Adrenal gland (tissue), 12 donors: Measurements from ENCODE around the gene AUTS2. TPM values are rescaled to one million over a fixed set of nuclear protein-coding genes. Genes with fewer than 3 reads are reported as not detected.

Experiments
- DNase-seq, 7 donors: peaks; one replicate each; pipeline ENCODE4 v3.0.0-alpha.2; 2019 to 2020
- H3K27ac ChIP-seq, 5 donors: fragments of 200-600 bp; sonication (generic) in 4 of 5; 1 replicate in 3 of 5; 2 replicates in 2 of 5; pipeline versions ENCODE4 v1.5.1 to v1.8.0; 2016 to 2020; ENCODE audit warnings: mild to moderate bottlenecking in 1 of 5
- H3K27me3 ChIP-seq: fragments of 200-600 bp; 2 replicates; pipeline ENCODE4 v1.8.0; 2021
- H3K36me3 ChIP-seq, 2 donors: fragments of 200-600 bp; replicated peaks in 1 of 2; 1 replicate in 1 of 2; 2 replicates in 1 of 2; pipeline versions ENCODE4 v1.5.1 to v1.8.0; 2018 to 2022
- H3K4me1 ChIP-seq, 2 donors: fragments of 200-600 bp; replicated peaks in 1 of 2; 1 replicate in 1 of 2; 2 replicates in 1 of 2; pipeline versions ENCODE4 v1.5.1 to v1.8.0; 2018 to 2021
- H3K4me3 ChIP-seq, 4 donors: fragments of 200-600 bp; sonication (generic) in 3 of 4; one replicate each; pipeline ENCODE4 v1.5.1; 2016 to 2018
- H3K9me3 ChIP-seq, 3 donors: fragments of 200-600 bp; sonication (generic) in 1 of 3; replicated peaks in 1 of 3; 1 replicate in 2 of 3; 2 replicates in 1 of 3; pipeline versions ENCODE4 v1.5.1 to v1.8.0; 2016 to 2021
- POLR2A ChIP-seq, 2 donors: fragments of 450-650 bp; IDR thresholded peaks; one replicate each; pipeline ENCODE4 v1.6.1; 2017; ENCODE audit warnings: antibody characterized with exemption in 2 of 2, mild to moderate bottlenecking in 2 of 2, moderate library complexity in 1 of 2
- WGBS, 4 donors: extraction: QIAGEN DNeasy Blood & Tissue Kit in 2 of 4; methylation state at CpG; one replicate each; pipeline versions ENCODE4 v1.1.5 to v1.1.7; 2013 to 2017; 5-methylcytosine and 5-hydroxymethylcytosine counted together
- intact Hi-C, 2 donors: fragments of 100-400 bp; cut with DNase I; formaldehyde crosslinking; loops; one replicate each; pipeline versions ENCODE4 v1.14.1 to v1.15.0; 2022 to 2023
- polyA plus RNA-seq, 3 donors: library from polyadenylated mRNA; stranded (reverse); fragments of 200-250 nt in 2 of 3; fragments of 350-450 nt in 1 of 3; fragmentation: Illumina TruSeq in 1 of 3; extraction: RNeasy Lipid Tissue Mini Kit (QIAGEN cat#74804) in 1 of 3; gene quantifications; one replicate each; pipeline ENCODE4 v1.2.3, GENCODE V29; 2013 to 2014
- total RNA-seq, 9 donors: library from RNA; depleted of rRNA in 4 of 9; stranded (reverse); fragments of >200 nt in 4 of 9; fragments of 120-200 nt in 1 of 9; fragmentation: NEBNext Ultra II Directional in 1 of 9; extraction: Animal tissue kit (Norgen Biotek cat#: 25700) in 1 of 9; gene quantifications; one replicate each; pipeline versions ENCODE4 v1.1.0 to v1.2.4, GENCODE V29; 2013 to 2023
- TF ChIP-seq, protein P1 (sequence below), 6 experiments: fragments of 450-650 bp in 4 of 6; fragments of 200-600 bp in 2 of 6; sonication (generic) in 1 of 6; IDR thresholded peaks; 1 replicate in 5 of 6; 2 replicates in 1 of 6; pipeline versions ENCODE4 v1.5.1 to v1.8.0; 2016 to 2021; ENCODE audit warnings: antibody characterized with exemption in 6 of 6, mild to moderate bottlenecking in 2 of 6, moderate library complexity in 1 of 6
- donor health status: healthy with polysubstance abuse.
- donor health status: Bipolar disorder and iron deficiency.
- donor health status: DM: yes; HTN: yes; CAD: no.
- donor health status: DM: no; HTN: no; CAD: no.
- donor health status: DM: no; HTN: no; CAD: no.
- donor health status: DM: yes; HTN: yes; CAD: no.

The AUTS2 gene
- total and polyA plus RNA-seq, 12 donors = 6.4 to 44.0 (median 15.2) TPM

DNA sequence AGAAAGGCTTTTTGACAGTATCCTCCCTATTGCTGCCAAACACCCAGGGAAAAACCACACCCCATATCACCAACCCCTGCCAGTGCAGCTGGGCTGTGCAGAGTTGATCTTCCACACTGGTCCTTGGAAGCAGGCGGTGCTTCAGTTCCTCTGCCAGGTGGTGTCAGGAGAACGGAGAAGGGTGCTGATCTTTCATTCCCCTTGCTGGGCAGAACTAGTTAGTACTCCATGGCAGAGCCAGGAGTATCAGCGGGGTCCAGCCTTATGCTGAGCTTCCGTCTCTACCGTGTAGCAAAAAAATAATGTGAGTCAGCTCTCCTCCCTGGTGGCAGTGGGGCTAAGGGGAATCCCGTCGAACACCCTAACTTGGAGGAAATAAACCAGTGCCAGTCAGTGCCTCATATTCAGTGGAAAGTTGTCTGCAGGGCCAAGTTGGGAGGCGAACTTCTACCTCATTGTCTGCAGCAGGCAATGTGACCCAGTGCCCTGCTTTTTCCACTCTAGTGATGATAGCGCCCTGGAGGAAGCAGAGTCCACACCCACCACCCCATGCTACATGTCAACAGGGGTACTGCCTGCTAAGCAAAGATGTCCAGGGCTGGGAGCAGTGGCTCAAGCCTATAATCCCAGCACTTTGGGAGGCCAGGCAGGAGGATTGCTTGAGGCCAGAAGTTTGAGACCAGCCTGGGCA is 175.4 kb downstream of the AUTS2 start:
- Histone ChIP-seq H3K27ac (no peak overlapping the region), H3K4me3 (no peak overlapping the region), H3K4me1 (peaks cover 12 to 17% of the 10 kb centered on the region in 2 donors), H3K36me3 (no peaks in the 10 kb centered on the region), H3K27me3 (no peaks in the 10 kb centered on the region), H3K9me3 (no peaks in the 10 kb centered on the region)
- peak in 3 of 7 donors; percentile 13 to 43 (median 28) for DNase-seq
- intact Hi-C loops = no loop called here
- TF ChIP-seq, protein P1, sequence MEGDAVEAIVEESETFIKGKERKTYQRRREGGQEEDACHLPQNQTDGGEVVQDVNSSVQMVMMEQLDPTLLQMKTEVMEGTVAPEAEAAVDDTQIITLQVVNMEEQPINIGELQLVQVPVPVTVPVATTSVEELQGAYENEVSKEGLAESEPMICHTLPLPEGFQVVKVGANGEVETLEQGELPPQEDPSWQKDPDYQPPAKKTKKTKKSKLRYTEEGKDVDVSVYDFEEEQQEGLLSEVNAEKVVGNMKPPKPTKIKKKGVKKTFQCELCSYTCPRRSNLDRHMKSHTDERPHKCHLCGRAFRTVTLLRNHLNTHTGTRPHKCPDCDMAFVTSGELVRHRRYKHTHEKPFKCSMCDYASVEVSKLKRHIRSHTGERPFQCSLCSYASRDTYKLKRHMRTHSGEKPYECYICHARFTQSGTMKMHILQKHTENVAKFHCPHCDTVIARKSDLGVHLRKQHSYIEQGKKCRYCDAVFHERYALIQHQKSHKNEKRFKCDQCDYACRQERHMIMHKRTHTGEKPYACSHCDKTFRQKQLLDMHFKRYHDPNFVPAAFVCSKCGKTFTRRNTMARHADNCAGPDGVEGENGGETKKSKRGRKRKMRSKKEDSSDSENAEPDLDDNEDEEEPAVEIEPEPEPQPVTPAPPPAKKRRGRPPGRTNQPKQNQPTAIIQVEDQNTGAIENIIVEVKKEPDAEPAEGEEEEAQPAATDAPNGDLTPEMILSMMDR (IDR thresholded peaks at IDR 0.05) = no peak
- WGBS, 4 donors = 56 to 71% (median 58%) methylated on average over 9 of the region's 9 CpGs

DNA sequence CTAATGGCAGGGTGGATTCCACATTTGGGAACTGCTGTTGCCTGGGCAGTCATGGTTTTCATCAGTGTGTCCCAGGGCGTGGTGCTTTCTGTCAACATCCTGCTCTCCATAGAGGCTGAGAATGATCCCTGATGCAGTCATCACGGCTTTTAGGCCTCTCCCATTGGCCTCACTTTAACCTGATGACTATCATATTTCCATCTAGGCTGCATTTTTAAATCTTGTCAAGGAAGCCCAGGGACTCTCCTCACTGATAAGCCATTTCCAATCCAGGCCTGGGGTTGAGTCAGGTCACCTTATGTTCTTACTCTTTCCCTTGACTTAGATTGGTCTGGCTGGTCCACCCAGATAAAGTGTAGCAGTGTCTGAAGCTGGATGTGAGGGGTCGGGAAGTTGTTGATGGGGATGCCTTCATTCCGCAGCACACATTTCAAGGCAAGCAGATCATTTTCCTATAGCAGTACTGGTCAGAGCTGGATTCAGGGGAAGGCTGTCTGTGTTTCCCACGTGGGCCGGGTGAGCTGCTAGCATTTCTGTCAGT is 177.0 kb downstream of the AUTS2 start:
- H3K4me1 ChIP-seq = peaks cover 10 to 12% of the 10 kb centered on the region in 2 donors
- no peak overlapping the region for H3K27ac ChIP-seq
- no peaks in the 10 kb centered on the region for H3K36me3 ChIP-seq
- TF ChIP-seq POLR2A (IDR thresholded peaks at IDR 0.05) = no peak
- TF ChIP-seq, protein P1 (IDR thresholded peaks at IDR 0.05) = no peak
- intact Hi-C loops = no loop called here
- peak in 4 of 7 donors; percentile 20 to 58 (median 28) for DNase-seq
- no peaks in the 10 kb centered on the region for H3K9me3 ChIP-seq
- WGBS, 4 donors = 62 to 77% (median 68%) methylated on average over 6 of the region's 6 CpGs
- H3K27me3 ChIP-seq = no peaks in the 10 kb centered on the region
- H3K4me3 ChIP-seq = no peak overlapping the region

DNA sequence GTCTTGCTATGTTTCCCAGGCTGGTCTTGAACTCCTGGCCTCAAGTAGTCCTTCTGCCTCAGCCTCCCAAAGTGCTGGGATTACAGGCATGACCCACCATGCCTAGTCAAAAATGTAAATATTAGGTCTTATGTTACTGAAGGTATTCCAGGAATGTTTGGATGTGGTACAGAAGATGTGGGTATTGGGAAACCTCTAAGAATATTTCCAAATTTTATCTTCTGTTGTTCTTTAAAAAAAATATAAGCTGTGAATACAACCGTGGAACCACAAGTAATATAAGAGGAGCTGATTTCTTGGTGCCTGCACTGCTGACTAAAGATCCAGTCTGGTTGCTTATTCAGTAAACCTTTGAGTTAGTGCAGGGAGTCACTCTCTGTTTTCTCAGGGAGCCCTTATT is 178.3 kb downstream of the AUTS2 start:
- Histone ChIP-seq H3K9me3 (no peaks in the 10 kb centered on the region), H3K4me1 (peaks cover 12 to 17% of the 10 kb centered on the region in 2 donors), H3K27me3 (no peaks in the 10 kb centered on the region), H3K36me3 (no peaks in the 10 kb centered on the region), H3K4me3 (no peak overlapping the region), H3K27ac (no peak overlapping the region)
- 52 to 76% (median 69%) methylated on average over 1 of the region's 1 CpG for WGBS, 4 donors
- TF ChIP-seq POLR2A (IDR thresholded peaks at IDR 0.05) = no peak
- TF ChIP-seq, protein P1 (IDR thresholded peaks at IDR 0.05) = no peak
- no peak for DNase-seq
- intact Hi-C loops = no loop called here

DNA sequence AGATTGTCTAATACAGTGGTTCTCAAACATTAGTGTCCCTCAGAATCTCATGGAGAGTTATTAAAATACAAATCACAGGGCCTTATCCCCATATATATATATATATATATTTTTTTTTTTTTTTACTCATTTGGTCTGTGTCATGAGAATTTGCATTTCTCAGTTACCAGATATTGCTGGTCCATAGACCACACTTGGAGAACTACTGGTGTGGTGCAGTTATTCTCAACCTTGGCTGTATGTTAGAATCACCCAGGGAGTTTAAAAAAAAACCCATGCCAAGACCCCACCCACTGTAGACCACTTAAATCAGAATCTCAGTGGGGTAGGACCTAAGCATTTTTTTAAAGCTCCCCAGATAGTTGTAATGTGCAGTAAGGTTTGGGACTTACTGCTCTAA is 179.9 kb downstream of the AUTS2 start:
- no peaks in the 10 kb centered on the region for H3K36me3 ChIP-seq
- H3K27ac ChIP-seq = no peak overlapping the region
- no peak for TF ChIP-seq POLR2A (IDR thresholded peaks at IDR 0.05)
- TF ChIP-seq, protein P1 (IDR thresholded peaks at IDR 0.05) = no peak
- no peaks in the 10 kb centered on the region for H3K27me3 ChIP-seq
- intact Hi-C loops = no loop called here
- peaks cover 9 to 19% of the 10 kb centered on the region in 2 donors for H3K4me1 ChIP-seq
- H3K9me3 ChIP-seq = no peaks in the 10 kb centered on the region
- DNase-seq = no peak
- H3K4me3 ChIP-seq = no peak overlapping the region
